GM18873 (cell line): ENCODE measurements around the gene C3orf52.

Experiments
- ATAC-seq: cut with Tn5 transposase; IDR thresholded peaks from one replicate; pipeline ENCODE4 v1.9.1; 2021; ENCODE audit warnings: mild to moderate bottlenecking, moderate library complexity, moderate number of reproducible peaks; ENCODE audit not compliant: unreplicated experiment, low FRiP score

Gene C3orf52

DNA sequence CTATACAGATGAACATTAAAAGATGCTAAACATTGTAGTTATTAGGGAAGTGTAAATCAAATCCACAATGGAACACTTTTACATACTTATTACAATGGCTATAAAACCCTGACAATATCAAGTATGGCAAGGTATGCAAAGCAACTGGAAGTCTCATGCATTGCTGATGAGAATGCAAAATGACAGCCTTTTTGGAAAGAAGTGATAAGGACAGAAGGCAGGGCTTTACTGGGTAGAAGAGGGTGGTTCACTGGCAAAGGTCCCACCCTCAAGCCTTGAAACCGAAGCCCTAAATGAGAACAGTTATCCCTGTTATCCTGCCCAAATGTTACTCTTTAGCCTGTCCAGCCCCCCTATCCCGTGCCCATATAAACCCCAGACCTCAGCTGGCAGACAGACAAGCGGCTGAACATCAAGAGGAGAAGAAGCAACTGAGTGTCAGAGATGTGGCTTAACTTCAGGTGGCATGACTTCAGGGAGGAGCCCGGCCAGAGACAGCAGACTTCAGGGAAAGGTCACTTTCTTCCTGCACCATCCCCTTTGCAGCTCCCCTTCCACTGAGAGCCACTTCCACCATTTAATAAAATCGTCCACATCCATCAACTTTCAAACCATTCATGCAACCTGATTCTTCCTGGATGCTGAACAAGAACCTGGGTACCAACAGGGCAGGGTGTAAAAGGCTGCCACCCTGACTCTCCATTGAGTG, 47.6 kb downstream of the C3orf52 start:
- no peak for ATAC-seq

DNA sequence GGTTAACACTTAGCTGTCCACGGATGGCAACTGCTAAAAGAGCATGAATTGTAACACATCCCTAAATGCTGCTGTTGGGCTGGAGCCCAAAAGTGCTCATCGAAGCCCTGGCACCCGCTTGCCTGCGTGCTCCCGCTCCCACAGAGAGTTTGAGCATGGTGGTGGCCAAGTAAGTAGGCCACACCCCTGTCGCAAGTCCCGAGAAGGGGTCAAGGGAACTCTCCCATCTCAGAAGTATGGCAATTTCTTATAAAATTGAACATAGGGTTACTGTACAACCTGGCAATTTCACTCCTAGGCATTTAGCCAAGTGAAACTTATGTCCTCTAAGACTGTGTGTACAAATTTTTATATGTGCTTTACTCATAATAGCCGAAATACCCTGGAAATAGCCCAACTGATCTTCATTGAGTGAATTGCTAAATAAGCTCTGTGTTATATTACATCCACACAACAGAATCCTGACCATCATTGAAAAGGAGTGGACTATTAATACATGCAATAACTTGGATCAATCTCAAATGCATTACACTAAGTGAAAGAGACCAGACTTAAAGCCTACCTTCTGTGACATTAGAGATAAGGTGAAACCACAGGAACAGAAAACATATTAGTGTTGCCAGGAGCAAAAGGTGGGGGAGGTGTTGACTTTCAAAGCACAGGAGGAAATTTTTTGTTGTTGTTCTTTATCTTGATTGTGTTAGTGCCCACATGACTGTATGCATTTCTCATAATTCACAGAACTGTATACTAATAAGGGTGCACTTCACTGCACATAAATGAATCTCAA, 48.3 kb downstream of the C3orf52 start:
- ATAC-seq = no peak

DNA sequence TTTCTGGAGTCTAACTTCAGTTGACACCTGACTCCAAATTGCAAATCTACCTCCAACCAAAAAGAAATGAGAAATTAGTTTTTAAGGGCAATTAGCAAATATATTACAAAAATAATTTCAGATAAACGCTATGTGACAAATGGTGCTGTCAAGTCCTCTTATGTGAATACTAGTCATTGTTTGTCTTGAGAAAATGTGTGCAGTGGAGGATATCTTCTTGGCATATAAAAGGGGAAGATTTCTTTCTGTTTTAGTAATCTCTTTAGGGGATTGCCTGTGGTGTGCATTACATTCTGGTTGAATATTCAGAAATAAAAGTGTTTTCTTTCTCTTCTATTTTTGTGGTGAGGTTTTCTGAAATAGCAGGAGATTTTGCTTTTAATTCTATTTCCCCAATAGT, 49.9 kb downstream of the C3orf52 start:
- ATAC-seq = no peak

DNA sequence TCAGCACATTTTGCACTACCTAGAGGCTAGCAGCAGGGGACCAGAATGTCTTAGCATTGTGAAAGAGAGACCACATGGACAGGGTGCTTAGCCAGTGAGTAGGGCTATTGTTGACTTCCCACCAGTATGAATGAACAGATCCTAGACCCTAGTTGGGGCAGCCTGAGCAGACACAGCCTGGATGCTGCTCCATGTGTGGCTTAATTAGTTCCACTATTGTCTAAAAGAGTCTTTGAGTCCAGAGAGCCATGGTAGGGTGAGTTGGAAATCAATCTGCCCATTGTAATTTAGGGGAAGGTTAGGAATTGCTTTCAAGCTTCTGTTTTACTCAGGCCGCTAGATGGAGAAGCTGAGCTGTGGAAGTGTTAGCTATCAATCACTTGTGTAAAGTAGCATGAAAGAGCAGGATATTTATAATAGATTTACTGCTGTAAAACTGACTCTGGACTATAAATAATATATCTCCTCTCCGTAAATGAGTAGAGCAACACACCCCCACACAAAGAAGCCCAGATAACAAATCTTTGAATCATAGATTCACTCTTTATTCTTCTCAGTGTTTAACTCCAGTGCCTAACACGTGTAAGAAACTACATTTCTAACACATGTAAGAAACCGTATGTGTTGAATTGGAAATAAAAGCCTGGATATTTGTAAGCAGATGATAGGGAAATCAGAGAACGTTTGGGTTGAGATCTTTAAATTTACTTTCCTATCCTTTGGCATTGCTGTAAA, 50.9 kb downstream of the C3orf52 start:
- no peak for ATAC-seq

DNA sequence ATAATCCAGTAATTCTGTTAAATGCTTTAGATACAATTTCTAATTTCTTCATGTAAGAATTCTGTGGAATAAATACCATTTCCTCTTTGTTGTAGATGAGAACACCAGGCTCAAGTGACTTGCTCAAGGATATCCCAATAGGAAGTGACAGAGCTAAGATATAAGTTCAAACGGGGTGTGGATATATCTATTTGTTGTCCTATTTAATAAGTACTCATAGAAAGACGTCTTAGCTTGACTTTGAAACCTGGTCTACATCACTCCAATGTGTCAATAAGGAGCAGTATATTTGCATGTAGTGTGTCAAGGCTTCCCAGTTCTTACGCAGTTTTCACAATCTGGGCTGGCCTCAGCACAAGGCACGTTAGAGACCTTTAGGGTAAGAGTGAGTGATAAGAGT, 51.6 kb downstream of the C3orf52 start:
- ATAC-seq = no peak

DNA sequence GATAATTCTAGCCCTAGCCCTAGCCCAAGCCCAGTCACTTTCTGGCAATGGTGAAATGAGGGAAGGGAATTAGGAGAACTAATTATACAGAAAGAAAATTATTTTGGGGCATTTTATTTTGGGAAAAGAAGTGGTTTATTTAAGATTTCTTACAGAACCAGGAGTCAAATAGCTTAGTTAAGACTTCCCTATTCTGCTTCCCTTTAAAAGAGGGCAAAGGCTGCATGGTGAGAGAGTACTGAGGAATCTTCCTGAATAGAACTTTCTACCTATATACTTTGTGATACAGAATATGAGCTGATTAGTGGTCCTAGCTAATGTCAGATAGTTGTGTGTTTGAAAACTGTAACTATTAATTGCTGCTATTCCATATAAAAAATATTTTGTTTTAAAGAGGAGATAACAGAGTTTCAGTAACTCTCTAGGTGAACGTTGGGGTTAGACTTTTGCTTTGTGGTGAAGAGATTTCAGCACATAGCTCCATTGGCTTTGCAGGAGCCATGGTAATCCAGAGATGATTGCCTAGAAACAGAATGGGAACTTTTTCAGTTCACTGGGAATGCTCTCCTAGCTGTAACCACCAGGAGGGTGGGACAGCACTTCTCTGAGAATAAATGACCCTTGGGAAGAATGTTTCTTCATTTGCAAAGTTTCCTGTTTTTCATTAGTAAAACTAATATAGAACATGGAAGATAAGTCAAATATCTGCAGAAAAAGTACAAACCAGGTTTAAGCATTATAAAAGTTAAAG, 52.2 kb downstream of the C3orf52 start:
- no peak for ATAC-seq

DNA sequence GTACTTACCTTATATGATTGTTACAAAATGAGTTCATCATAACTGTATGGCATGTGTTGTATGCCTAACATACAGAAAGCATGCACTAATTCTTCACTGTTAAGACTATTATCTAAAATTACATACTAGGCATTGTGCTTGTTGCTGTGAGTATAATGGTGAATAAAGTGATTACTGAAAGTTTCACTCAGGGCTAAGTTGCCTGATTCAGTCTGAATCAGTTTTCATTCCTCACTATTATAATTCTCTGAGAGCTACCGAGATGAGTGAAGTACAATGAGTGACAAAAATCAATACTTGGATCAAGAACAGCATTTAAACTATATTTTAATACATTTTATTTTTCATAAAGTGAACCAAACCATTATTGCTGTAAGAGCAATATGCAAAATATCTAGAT, 54.4 kb downstream of the C3orf52 start:
- ATAC-seq = no peak

DNA sequence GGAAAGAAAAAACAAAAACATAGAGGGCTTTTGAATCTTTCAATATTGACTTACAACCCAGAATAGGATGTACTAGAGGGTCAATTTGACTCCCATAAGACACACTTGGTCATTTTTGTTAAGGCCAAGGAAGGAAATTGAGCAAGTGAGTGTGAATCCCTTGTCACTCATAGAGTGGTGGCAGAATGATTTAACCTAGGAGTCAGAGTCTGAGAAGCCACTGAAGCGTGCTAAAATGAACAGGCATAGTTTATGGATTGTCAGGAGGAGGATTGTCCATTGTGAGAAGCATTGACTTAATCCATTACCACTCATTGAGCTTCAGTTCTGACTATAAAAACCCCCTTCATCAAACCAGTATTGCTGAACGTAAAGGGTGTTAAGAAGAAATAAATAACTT, 55.1 kb downstream of the C3orf52 start:
- no peak for ATAC-seq

DNA sequence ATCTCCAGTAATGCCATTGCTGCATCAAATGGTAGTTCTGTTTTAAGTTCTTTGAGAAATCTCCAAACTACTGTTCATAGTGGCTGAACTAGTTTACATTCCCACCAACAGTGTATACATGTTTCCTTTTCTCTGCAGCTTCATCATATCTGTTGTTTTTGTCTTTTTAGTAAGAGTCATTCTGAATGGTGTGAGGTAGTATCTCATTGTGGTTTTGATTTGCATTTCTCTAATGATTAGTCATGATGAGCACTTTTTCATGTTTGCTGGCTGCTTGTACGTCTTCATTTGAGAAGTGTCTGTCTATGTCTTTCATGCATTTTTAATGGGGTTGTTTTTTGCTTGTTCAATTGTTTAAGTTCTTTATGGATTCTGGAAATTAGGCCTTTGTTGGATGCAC, 57.1 kb downstream of the C3orf52 start:
- no peak for ATAC-seq

DNA sequence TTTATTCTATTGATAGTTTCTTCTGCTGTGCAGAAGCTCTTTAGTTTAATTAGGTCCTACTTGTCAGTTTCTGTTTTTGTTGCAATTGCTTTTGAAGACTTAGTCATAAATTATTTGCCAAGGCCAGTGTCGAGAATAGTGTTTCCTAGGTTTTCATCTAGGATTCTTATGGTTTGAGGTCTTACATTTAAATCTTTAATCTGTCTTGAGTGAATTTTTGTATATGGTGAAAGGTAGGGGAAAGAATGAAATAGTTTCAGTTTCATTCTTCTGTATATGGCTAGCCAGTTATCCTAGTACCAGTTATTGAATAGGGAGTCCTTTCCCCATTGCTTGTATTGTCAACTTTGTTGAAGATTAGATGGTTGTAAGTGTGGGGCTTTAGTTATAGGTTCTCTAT, 57.5 kb downstream of the C3orf52 start:
- ATAC-seq = no peak

DNA sequence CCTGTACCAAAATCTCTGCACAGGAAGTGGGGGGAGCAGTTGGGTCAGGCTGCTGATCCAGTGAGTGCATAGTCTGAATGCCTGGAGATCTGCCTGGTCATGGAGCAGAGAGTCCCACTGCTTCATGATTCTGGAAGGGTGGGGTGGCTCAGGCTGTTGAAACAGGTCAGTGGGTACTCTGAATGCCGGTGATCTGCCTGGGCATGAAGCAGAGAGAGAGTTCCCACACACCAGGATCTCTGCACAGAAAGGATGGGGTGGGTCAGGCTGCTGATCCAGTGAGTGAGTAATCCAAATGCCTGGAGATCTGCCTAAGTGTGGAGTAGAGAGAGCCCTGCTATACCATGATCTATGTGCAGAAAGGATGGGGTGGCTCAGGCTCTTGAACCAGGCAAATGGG, 62.9 kb downstream of the C3orf52 start:
- no peak for ATAC-seq

DNA sequence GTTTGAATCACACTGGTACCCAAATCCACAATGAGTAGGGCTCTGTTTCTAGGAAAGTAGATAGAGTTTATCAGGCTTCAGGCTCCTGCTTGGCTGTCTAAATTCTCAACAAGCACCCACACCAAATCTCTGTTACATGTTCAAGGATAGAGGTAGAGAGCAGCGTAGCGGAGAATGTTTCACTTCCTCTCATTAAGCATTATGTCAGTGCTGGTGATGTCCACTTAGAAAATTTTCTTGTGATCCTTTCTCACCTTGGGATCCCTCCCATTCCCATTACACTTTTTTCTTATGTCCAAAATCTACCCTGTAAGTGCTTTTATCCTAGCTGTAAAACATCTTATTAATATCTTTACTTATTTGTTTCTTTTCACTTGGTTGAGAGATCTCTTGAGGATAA, 81.6 kb downstream of the C3orf52 start:
- ATAC-seq = no peak
